NCI-H345 treated with DMSO at 0.1 percent for 48 hours (cell line): ENCODE measurements around the gene KCNIP1.
A peak's percentile ranks its signal among the peaks of the same experiment; 100 is the strongest.

ENCODE experiments used
- DNase-seq: peaks from one replicate; lab custom pipeline; 2025; ENCODE audit not compliant: unreplicated experiment; lab: John Stamatoyannopoulos, UW

Gene KCNIP1

DNA sequence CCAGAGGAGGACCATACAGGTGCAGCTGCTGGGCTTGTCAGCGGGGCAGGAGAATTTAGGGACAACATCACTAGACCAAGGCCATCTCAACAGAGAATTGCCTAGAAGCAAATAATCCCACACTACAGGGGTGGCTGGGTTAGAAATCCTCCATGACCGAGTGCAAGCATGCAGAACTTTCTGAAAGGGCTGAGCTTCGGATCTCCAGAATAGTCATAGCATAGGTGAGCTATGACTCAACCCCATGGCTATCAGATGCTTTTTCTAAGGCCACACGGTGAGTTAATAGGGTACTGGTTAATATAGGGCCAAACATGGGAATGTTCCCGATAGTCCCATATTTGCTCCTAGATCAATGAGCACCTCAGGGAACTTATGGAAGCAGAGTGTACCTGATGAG lies 4.2 kb downstream of the KCNIP1 start:
- no peak for DNase-seq

GRCh38 chr5:170508660-170509347 lies 5.0 kb downstream of the KCNIP1 start:
- no peak for DNase-seq

- no peak for DNase-seq
Observed at GRCh38 chr5:170509348-170509660, 5.5 kb downstream of the KCNIP1 start.

DNA sequence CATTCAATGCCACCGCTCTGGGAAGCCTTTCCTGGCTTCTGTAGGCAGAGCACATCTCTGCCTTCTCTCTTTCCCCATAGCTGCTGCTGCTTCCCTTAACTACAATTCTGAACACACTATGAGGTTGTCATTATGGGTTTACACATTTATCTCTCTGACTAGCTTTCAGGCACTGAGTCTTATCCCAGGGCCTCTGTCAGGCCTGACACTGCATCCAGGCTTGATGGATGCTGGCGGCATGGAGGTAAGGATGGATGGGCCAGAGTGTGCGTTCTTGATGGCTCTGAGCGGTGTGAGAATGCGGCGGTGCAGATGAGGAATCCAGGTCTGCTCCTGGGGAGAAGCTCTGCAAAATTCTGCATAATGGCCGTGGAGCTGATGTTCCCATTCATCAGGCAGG lies 6.3 kb downstream of the KCNIP1 start:
- DNase-seq, result no peak

- no peak for DNase-seq
Observed at GRCh38 chr5:170510559-170510958, 6.7 kb downstream of the KCNIP1 start.

GRCh38 chr5:170511551-170512258 lies 7.9 kb downstream of the KCNIP1 start:
- DNase-seq, result no peak

DNA sequence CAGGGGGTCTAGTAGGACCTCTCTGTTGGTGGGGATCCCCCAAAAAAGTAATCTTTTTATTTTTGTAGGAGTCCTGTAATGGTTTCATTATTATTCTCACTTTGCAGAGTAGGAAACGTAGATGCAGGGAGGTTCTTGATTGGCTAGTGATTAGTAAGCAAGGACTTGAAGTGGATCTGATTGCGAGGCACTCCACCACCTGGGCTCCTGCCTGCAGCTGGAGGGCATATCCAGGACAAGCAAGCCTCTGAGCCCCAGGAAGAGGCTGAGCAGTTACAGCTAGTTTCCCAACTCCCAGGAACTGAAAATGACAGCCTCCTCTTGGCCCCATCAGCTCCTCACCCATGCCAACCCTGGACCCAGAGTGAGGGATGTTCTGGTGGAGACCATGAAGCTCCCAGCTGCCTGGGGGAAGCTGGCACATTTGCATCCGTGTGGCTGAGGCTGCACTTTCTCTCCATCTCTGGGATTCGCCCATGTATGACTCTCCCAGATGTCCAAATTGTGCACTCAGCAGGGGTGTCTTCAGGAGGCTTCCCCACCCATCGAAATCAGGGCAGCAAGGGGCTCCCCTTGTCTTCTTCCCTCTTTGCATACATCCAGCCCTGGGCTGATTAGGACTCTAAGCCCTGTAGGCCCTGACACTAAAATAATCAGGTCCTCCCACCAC lies 10.2 kb downstream of the KCNIP1 start:
- peak; percentile 24 for DNase-seq

GRCh38 chr5:170517411-170517810 lies 13.6 kb downstream of the KCNIP1 start:
- no peak for DNase-seq

- DNase-seq, result no peak
Observed at GRCh38 chr5:170518277-170518676, 14.5 kb downstream of the KCNIP1 start.

- no peak for DNase-seq
Observed at GRCh38 chr5:170519549-170519948, 15.7 kb downstream of the KCNIP1 start.

GRCh38 chr5:170520372-170520771 lies 16.6 kb downstream of the KCNIP1 start:
- no peak for DNase-seq

GRCh38 chr5:170522211-170523141 lies 18.7 kb downstream of the KCNIP1 start:
- DNase-seq, result peak; percentile 76

GRCh38 chr5:170523142-170523551 lies 19.3 kb downstream of the KCNIP1 start:
- peak; percentile 72 for DNase-seq

- no peak for DNase-seq
Observed at GRCh38 chr5:170523830-170524229, 20.0 kb downstream of the KCNIP1 start.

DNA sequence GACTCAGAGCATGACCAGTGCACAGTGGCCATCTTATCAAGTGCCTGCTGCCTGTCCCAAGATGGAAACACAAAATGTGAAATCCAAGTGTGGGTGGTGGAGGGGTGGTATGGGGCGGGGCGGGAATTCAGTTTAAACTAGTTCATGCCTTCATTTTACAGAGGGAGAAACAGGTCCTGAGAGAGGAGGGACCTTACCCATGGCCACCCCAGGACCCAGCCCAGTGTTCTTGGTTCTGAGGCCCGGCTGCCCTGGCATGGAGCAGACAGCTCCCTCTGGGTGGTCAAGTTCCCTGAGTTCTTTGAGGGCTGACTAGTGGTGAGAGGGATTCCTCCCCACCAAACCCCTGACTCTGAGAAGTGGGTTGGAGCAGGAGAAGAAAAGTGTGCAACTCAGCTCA lies 20.8 kb downstream of the KCNIP1 start:
- no peak for DNase-seq

- no peak for DNase-seq
Observed at GRCh38 chr5:170525470-170526211, 21.8 kb downstream of the KCNIP1 start.

DNA sequence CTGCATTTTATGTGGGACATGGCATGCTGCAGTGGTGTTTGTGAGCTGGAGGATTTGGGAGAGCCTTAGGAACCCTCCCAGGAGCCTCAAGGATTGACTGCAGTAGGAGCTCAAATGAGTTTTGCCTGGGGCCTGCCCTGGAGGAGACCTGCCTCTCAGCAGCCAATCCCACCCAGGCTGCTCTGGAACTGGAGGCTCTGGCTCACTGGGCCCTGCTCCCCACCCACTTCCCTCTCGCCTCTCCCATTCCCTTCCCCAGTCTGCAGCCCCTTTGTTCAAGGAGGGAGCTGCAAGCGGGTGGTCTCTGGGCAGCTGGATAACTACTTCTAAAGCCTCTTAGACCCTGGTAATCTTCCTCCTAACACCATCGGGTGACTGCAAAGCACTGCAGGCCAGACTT lies 24.2 kb downstream of the KCNIP1 start:
- no peak for DNase-seq

DNA sequence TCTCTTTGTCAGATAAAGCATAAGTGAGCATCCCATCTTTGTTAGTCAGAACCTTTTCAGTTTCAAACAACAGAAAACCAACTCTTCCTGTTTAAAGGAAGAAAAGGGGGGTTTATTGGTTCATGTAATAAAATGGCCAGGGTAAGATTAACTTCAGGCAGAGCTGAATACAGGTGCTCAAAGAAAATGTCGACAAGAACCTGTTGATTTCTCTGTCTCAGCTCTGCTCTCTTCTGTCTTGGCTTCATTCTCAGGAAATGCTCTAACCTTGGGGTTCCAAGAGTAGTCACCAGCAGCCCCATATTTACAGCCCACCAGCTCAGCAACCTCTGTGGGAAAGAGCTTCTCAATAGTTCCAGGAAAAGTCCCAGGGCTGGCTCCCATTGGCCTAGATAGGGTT lies 25.2 kb downstream of the KCNIP1 start:
- no peak for DNase-seq

DNA sequence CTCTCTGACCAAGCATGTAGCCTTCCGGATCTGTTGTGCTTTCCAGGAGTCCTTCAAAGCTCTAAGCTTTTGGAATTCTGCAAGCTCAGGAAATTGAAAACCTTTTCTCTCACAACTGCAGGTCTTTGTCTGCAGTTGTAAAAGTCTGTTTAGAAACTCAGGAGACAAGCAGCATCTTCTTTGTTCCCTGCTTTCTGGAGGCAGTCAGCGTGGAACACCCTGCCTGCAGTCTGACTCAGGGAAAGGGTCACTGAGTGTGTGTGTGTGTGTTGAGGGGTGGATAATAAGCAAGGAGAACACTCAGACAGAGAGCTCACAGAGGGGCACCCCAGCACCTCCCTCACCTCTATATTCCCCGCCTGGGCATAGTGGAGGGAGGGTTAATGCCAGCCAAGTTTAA lies 29.1 kb downstream of the KCNIP1 start:
- DNase-seq, result no peak

GRCh38 chr5:170533383-170533782 lies 29.6 kb downstream of the KCNIP1 start:
- DNase-seq, result no peak

GRCh38 chr5:170534177-170534576 lies 30.4 kb downstream of the KCNIP1 start:
- no peak for DNase-seq
